Adrenal gland (tissue), 5 donors: ENCODE data around the gene TM4SF20.

ENCODE experiments used
- CTCF ChIP-seq, 6 experiments: fragments of 450-650 bp in 4 of 6; fragments of 200-600 bp in 2 of 6; sonication (generic) in 1 of 6; IDR thresholded peaks; 1 replicate in 5 of 6; 2 replicates in 1 of 6; pipeline versions ENCODE4 v1.5.1 to v1.8.0; 2016 to 2021; ENCODE audit warnings: antibody characterized with exemption in 6 of 6, mild to moderate bottlenecking in 2 of 6, moderate library complexity in 1 of 6
- POLR2A ChIP-seq, 2 donors: fragments of 450-650 bp; IDR thresholded peaks; one replicate each; pipeline ENCODE4 v1.6.1; 2017; ENCODE audit warnings: antibody characterized with exemption in 2 of 2, mild to moderate bottlenecking in 2 of 2, moderate library complexity in 1 of 2
- donor health status: DM: no; HTN: no; CAD: no.

- no peak for TF ChIP-seq CTCF (IDR thresholded peaks at IDR 0.05)
- TF ChIP-seq POLR2A (IDR thresholded peaks at IDR 0.05): no peak
These were observed 66.5 kb downstream of the TM4SF20 start for GRCh38 chr2:227312579-227312978.
